Upper lobe of left lung (tissue), 4 donors: Measurements from ENCODE around the gene CHL1.

ENCODE experiments used
- EP300 ChIP-seq, 4 donors: sonication (generic); formaldehyde crosslinking; IDR thresholded peaks; one replicate each; pipeline ENCODE4 v1.5.1; 2017; ENCODE audit warnings: antibody characterized with exemption in 4 of 4, control low read depth in 2 of 4
- POLR2AphosphoS5 ChIP-seq, 2 donors: sonication (generic); formaldehyde crosslinking; IDR thresholded peaks; one replicate each; pipeline ENCODE4 v1.5.1; 2017; ENCODE audit warnings: antibody characterized with exemption in 2 of 2
- TF ChIP-seq, protein P1 (sequence below), 6 experiments: fragments of 450-650 bp in 4 of 6; fragments of 200-600 bp in 2 of 6; sonication (generic) in 2 of 6; IDR thresholded peaks; one replicate each; pipeline ENCODE4 v1.5.1; 2016 to 2019; ENCODE audit warnings: antibody characterized with exemption in 6 of 6

DNA sequence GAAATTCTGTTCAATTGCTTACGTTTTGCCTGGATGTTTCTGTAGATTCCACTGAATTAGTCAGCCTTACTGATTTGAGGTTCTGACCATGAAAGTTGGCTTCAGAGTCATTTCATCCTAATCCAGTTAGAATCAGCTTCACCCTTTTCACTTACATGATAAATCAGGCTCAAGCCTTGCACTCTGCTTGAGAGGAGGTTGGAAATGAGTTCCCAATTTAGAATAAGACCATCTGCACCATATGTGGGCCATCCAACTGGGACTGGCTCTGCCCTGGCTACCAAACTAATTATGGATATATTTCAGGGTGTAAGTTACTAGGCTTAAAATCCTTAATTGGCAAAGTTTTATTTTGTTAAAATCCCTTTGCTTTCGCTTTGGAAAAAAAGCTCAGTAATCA, 255.7 kb downstream of the CHL1 start:
- TF ChIP-seq, protein P1, sequence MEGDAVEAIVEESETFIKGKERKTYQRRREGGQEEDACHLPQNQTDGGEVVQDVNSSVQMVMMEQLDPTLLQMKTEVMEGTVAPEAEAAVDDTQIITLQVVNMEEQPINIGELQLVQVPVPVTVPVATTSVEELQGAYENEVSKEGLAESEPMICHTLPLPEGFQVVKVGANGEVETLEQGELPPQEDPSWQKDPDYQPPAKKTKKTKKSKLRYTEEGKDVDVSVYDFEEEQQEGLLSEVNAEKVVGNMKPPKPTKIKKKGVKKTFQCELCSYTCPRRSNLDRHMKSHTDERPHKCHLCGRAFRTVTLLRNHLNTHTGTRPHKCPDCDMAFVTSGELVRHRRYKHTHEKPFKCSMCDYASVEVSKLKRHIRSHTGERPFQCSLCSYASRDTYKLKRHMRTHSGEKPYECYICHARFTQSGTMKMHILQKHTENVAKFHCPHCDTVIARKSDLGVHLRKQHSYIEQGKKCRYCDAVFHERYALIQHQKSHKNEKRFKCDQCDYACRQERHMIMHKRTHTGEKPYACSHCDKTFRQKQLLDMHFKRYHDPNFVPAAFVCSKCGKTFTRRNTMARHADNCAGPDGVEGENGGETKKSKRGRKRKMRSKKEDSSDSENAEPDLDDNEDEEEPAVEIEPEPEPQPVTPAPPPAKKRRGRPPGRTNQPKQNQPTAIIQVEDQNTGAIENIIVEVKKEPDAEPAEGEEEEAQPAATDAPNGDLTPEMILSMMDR (IDR thresholded peaks at IDR 0.05), result no peak
- no peak for TF ChIP-seq POLR2AphosphoS5 (IDR thresholded peaks at IDR 0.05)
- no peak for TF ChIP-seq EP300 (IDR thresholded peaks at IDR 0.05)
